GM18508 (cell line): Measurements from ENCODE around the gene SPNS2.
"Not testable (repeated sequence)": the region's sequence is repeated elsewhere in the genome, so short reads cannot be mapped to it uniquely, and the experiment has no call there.

ENCODE experiments used
- ATAC-seq: cut with Tn5 transposase; IDR thresholded peaks from one replicate; pipeline ENCODE4 v1.9.1; 2021; ENCODE audit warnings: moderate number of reproducible peaks; ENCODE audit not compliant: insufficient read depth, unreplicated experiment

Gene SPNS2

GRCh38 chr17:4560421-4560820, 61.7 kb downstream of the SPNS2 start, which contains the start of gene GGT6:
Gene GGT6 (minus strand): TSS chr17:4560577. CDS start chr17:4560521, 56 bp downstream.
- no peak for ATAC-seq

- no peak for ATAC-seq
Observed at GRCh38 chr17:4560837-4561256, 62.2 kb downstream of the SPNS2 start.

GRCh38 chr17:4562015-4562969, 63.6 kb downstream of the SPNS2 start:
- ATAC-seq: no peak

GRCh38 chr17:4565209-4566141, 66.8 kb downstream of the SPNS2 start:
- ATAC-seq: no peak

GRCh38 chr17:4566785-4567184, 68.1 kb downstream of the SPNS2 start:
- ATAC-seq: no peak

GRCh38 chr17:4569591-4569990, 70.9 kb downstream of the SPNS2 start:
- ATAC-seq: no peak

GRCh38 chr17:4572131-4572530, 73.5 kb downstream of the SPNS2 start:
- no peak for ATAC-seq

- ATAC-seq: no peak
Observed at GRCh38 chr17:4573115-4573514, 74.4 kb downstream of the SPNS2 start.

- no peak for ATAC-seq
Observed at GRCh38 chr17:4573669-4574068, 75.0 kb downstream of the SPNS2 start.

GRCh38 chr17:4574448-4575045, 75.9 kb downstream of the SPNS2 start:
- ATAC-seq: no peak

GRCh38 chr17:4576161-4576558, 77.5 kb downstream of the SPNS2 start:
- no peak for ATAC-seq

- ATAC-seq: no peak
Observed at GRCh38 chr17:4576729-4577322, 78.1 kb downstream of the SPNS2 start.

- ATAC-seq: no peak
Observed at GRCh38 chr17:4577386-4577993, 78.8 kb downstream of the SPNS2 start.

- ATAC-seq: not testable (repeated sequence)
Observed at GRCh38 chr17:4578349-4578748, 79.7 kb downstream of the SPNS2 start.

- ATAC-seq: no peak
Observed at GRCh38 chr17:4579678-4580077, 81.0 kb downstream of the SPNS2 start.

- no peak for ATAC-seq
Observed at GRCh38 chr17:4580291-4580690, 81.6 kb downstream of the SPNS2 start.

- ATAC-seq: no peak
Observed at GRCh38 chr17:4582101-4582501, 83.4 kb downstream of the SPNS2 start.

- no peak for ATAC-seq
Observed at GRCh38 chr17:4582691-4583090, 84.0 kb downstream of the SPNS2 start.

GRCh38 chr17:4583206-4583605, 84.5 kb downstream of the SPNS2 start:
- ATAC-seq: no peak

- no peak for ATAC-seq
Observed at GRCh38 chr17:4583782-4584100, 85.1 kb downstream of the SPNS2 start.
